KMS-11 (cell line): ENCODE data around the gene ALG14.

Source experiments
- H2AFZ ChIP-seq: fragments of 200-600 bp; sonication (generic); 2 replicates; pipeline ENCODE4 v1.6.1; 2016; ENCODE audit warnings: antibody characterized with exemption, mixed run types, low read depth
- H3K27ac ChIP-seq: fragments of 200-600 bp; sonication (generic); 2 replicates; pipeline ENCODE4 v1.6.1; 2016; ENCODE audit warnings: mild to moderate bottlenecking, mixed run types
- H3K27me3 ChIP-seq: fragments of 200-600 bp; sonication (generic); 2 replicates; pipeline ENCODE4 v1.6.1; 2017; ENCODE audit warnings: mild to moderate bottlenecking, low read depth, mixed run types, moderate library complexity; ENCODE audit not compliant: insufficient read depth
- H3K36me3 ChIP-seq: fragments of 200-600 bp; sonication (generic); 2 replicates; pipeline ENCODE4 v1.6.1; 2017; ENCODE audit warnings: mild to moderate bottlenecking, mixed run types; ENCODE audit not compliant: insufficient read depth
- H3K4me1 ChIP-seq: fragments of 200-600 bp; sonication (generic); 2 replicates; pipeline ENCODE4 v1.6.1; 2016; ENCODE audit warnings: mild to moderate bottlenecking, low read depth, mixed run types; ENCODE audit not compliant: poor library complexity, severe bottlenecking
- H3K4me2 ChIP-seq: fragments of 200-600 bp; sonication (generic); 2 replicates; pipeline ENCODE4 v1.7.0; 2016; ENCODE audit warnings: mild to moderate bottlenecking, mixed run types
- H3K4me3 ChIP-seq: fragments of 200-600 bp; sonication (generic); IDR thresholded peaks from 2 replicates; pipeline ENCODE4 v1.6.1; 2017; ENCODE audit warnings: low read depth, low read length, mixed read lengths; ENCODE audit not compliant: insufficient read depth
- H3K79me2 ChIP-seq: fragments of 200-600 bp; sonication (generic); 2 replicates; pipeline ENCODE4 v1.6.1; 2016; ENCODE audit warnings: low read depth, mixed run types; ENCODE audit not compliant: insufficient read depth
- H3K9ac ChIP-seq: fragments of 200-600 bp; sonication (generic); 2 replicates; pipeline ENCODE4 v1.6.1; 2016; ENCODE audit warnings: mild to moderate bottlenecking, mixed run types
- H4K20me1 ChIP-seq: fragments of 200-600 bp; sonication (generic); 2 replicates; pipeline ENCODE4 v1.6.1; 2016; ENCODE audit warnings: mild to moderate bottlenecking, mixed run types; ENCODE audit not compliant: insufficient read depth
- TF ChIP-seq, protein P1 (sequence below): fragments of 200-600 bp; sonication (generic); conservative IDR thresholded peaks from 2 replicates; pipeline ENCODE4 v1.6.1; 2017; ENCODE audit warnings: low read depth, mild to moderate bottlenecking, antibody characterized with exemption, low read length, moderate library complexity, mixed read lengths

The ALG14 gene

GRCh38 chr1:94951046-94951445, 121.7 kb downstream of the ALG14 start:
- Histone ChIP-seq H3K27me3 (no peaks in the 10 kb centered on the region), H3K9ac (no peak overlapping the region), H3K4me3 (no peak overlapping the region), H3K4me2 (peak overlapping the region; percentile 26; the same call in 1 of the 2 replicates), H3K27ac (peak overlapping the region; percentile 70; the same call in 1 of the 2 replicates), H3K36me3 (no peaks in the 10 kb centered on the region), H3K4me1 (peaks cover 34% of the 10 kb centered on the region), H4K20me1 (no peaks in the 10 kb centered on the region), H2AFZ (peak overlapping the region; percentile 26; the same call in 1 of the 2 replicates), H3K79me2 (no peaks in the 10 kb centered on the region)
- TF ChIP-seq, protein P1, sequence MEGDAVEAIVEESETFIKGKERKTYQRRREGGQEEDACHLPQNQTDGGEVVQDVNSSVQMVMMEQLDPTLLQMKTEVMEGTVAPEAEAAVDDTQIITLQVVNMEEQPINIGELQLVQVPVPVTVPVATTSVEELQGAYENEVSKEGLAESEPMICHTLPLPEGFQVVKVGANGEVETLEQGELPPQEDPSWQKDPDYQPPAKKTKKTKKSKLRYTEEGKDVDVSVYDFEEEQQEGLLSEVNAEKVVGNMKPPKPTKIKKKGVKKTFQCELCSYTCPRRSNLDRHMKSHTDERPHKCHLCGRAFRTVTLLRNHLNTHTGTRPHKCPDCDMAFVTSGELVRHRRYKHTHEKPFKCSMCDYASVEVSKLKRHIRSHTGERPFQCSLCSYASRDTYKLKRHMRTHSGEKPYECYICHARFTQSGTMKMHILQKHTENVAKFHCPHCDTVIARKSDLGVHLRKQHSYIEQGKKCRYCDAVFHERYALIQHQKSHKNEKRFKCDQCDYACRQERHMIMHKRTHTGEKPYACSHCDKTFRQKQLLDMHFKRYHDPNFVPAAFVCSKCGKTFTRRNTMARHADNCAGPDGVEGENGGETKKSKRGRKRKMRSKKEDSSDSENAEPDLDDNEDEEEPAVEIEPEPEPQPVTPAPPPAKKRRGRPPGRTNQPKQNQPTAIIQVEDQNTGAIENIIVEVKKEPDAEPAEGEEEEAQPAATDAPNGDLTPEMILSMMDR: no peak

DNA sequence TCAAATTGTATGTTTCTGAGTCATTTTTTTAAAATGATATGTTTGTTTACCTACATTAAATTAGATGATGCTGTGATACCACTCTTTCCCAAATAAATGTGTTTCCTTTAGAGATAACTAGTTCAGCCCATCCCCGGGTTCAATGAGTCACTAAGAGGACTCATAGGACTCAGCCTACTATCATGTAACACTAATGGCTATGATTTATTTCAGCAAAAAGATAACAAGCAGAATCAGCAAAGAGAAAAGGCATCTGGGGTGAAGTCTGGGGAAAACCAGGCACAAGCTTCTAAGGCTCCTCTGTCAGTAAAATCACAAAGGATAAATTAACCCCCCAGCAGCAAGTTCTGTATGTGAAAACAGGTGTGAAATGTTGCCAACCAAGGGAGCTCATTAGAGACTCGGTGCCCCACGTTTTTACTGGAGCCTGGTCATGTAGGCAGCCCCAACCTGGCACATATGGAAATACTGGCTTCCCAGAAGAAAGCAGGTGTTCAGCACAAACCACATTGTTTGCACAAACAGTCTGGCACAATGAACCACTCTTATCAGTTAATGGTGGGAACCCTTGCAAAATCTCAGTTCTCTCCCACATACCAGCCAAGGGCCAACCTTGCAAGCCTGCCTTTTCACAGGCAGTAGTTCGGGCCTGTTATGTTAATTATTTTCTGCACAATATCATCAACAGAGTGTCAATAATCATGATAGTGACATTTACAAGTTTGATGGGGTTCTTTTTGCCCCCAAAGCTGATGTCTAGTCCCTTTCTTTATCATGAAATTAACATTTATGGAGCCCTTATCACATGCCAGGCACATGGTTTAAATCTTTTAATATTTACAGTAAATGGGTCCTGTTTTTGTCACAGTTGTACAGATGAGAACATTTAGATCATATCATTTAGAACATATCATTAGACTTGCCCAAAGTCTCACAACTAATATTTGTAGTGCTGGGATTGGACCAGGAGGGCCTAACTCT, 122.8 kb downstream of the ALG14 start:
- peak overlapping the region; percentile 26 for H3K4me2 ChIP-seq
- H3K9ac ChIP-seq: no peak overlapping the region
- H2AFZ ChIP-seq: no peak overlapping the region; the same call in 1 of the 2 replicates
- no peaks in the 10 kb centered on the region for H3K36me3 ChIP-seq
- H3K4me3 ChIP-seq: no peak overlapping the region
- no peaks in the 10 kb centered on the region for H3K27me3 ChIP-seq
- H3K4me1 ChIP-seq: peaks cover 34% of the 10 kb centered on the region
- TF ChIP-seq, protein P1: no peak
- peak overlapping the region; percentile 70 for H3K27ac ChIP-seq
- no peaks in the 10 kb centered on the region for H4K20me1 ChIP-seq
- no peaks in the 10 kb centered on the region for H3K79me2 ChIP-seq

DNA sequence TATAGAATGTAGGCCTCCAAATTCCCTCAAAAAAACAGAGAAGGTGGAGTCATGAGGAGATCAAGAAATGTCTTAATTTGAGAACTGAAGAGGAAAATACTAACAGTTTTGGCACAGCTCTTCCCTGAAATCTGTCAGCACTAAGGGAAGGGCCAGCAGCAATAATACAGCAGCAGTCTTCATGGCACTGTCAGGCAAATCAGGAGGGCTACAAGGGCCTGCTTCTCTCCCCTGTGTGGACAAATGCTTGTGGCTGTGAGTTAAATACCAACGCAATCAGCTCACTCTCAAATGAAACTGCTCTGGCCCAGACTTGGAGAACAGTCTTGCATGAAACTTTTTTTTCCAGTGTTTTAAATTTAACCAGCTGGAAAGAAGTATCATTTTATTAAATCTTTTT, 125.3 kb downstream of the ALG14 start:
- Histone ChIP-seq H3K27ac (no peak overlapping the region), H4K20me1 (no peaks in the 10 kb centered on the region), H3K4me2 (no peak overlapping the region), H3K27me3 (no peaks in the 10 kb centered on the region), H3K4me3 (no peak overlapping the region), H3K4me1 (peaks cover 34% of the 10 kb centered on the region), H3K36me3 (no peaks in the 10 kb centered on the region), H3K79me2 (no peaks in the 10 kb centered on the region), H2AFZ (no peak overlapping the region), H3K9ac (no peak overlapping the region)
- TF ChIP-seq, protein P1: no peak

DNA sequence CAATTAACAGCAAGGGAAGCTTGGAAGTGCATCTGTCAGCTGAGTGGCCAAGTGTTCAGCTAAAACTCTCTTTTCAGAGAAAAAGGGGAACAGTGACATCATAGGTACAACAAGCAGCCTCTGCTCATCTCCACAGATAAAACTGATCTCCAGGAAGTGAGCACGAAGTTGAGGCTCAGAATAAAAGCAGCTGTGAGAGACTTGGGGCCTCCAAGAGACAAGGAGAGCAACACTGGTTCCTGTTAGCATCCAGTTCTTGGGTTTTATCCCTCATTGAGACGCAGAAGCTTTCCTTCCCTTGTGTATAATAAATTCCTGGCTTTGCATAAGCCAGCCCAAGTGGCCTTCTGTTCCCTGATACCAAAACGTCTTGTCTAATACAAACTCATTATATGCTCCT, 125.9 kb downstream of the ALG14 start:
- H2AFZ ChIP-seq: no peak overlapping the region
- H3K27ac ChIP-seq: no peak overlapping the region
- H3K4me2 ChIP-seq: no peak overlapping the region
- H3K9ac ChIP-seq: no peak overlapping the region
- H3K79me2 ChIP-seq: no peaks in the 10 kb centered on the region
- H4K20me1 ChIP-seq: no peaks in the 10 kb centered on the region
- no peaks in the 10 kb centered on the region for H3K36me3 ChIP-seq
- peaks cover 29% of the 10 kb centered on the region for H3K4me1 ChIP-seq
- no peaks in the 10 kb centered on the region for H3K27me3 ChIP-seq
- no peak overlapping the region for H3K4me3 ChIP-seq
- TF ChIP-seq, protein P1: no peak
